NT2/D1 (cell line): ENCODE results near the gene MCFD2.

Experiments
- SUZ12 ChIP-seq: IDR thresholded peaks from 2 replicates; pipeline ENCODE4 v1.6.1; 2011; ENCODE audit not compliant: insufficient read length, insufficient read depth; ENCODE audit errors: extremely low read depth
- YY1 ChIP-seq: IDR thresholded peaks from 2 replicates; pipeline ENCODE4 v1.6.1; 2011; ENCODE audit not compliant: insufficient read length, insufficient read depth
- ZNF274 ChIP-seq: IDR thresholded peaks from 2 replicates; pipeline ENCODE4 v1.6.1; 2011; ENCODE audit warnings: mild to moderate bottlenecking, low read depth, low read length

DNA sequence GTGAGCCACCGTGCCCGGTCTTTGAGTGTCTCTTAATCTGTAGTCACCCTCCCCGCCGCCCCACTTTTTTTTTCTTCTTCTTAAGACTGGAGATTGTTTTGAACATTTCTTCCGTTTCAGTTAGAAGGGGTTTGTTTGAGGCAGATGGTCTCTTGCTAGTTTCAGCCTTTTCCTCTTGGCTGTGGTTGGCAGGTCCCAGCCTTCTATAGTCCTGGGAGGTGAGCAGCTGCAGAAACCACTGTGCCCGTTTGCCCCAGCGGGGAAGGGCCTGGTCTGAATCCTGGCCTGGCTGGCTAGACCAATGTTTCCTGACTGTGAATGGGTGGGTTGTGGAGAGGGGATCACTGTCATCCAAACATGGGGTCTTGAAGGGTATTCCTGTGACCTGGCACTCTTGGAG, 30.1 kb upstream of the MCFD2 start:
- TF ChIP-seq YY1: no peak
- no peak for TF ChIP-seq SUZ12
- TF ChIP-seq ZNF274: no peak
